ENCODE measurements around the gene MYLK.

MYLK gene

GRCh38 chr3:123693584-123694190 is 190.4 kb downstream of the MYLK start:
- DNase-seq = no peak

GRCh38 chr3:123692671-123693070 is 191.5 kb downstream of the MYLK start:
- no peak for DNase-seq

GRCh38 chr3:123692041-123692440 is 192.1 kb downstream of the MYLK start:
- no peak for DNase-seq

GRCh38 chr3:123689831-123690230 is 194.3 kb downstream of the MYLK start:
- no peak for DNase-seq

- no peak for DNase-seq
Measured at GRCh38 chr3:123688241-123688747, 195.8 kb downstream of the MYLK start.

GRCh38 chr3:123687286-123687685 is 196.8 kb downstream of the MYLK start:
- no peak for DNase-seq

- DNase-seq = no peak
Measured at GRCh38 chr3:123686251-123686650, 197.9 kb downstream of the MYLK start.

GRCh38 chr3:123685780-123686179 is 198.4 kb downstream of the MYLK start:
- DNase-seq = no peak

- DNase-seq = no peak
Measured at GRCh38 chr3:123684636-123685035, 199.5 kb downstream of the MYLK start.

GRCh38 chr3:123684209-123684608 is 199.9 kb downstream of the MYLK start:
- no peak for DNase-seq

- DNase-seq = no peak
Measured at GRCh38 chr3:123683505-123684154, 200.5 kb downstream of the MYLK start.

- DNase-seq = no peak
Measured at GRCh38 chr3:123682781-123683504, 201.2 kb downstream of the MYLK start.

- no peak for DNase-seq
Measured at GRCh38 chr3:123682302-123682701, 201.8 kb downstream of the MYLK start.

GRCh38 chr3:123679712-123680386 is 204.3 kb downstream of the MYLK start:
- DNase-seq = no peak

GRCh38 chr3:123678108-123678511 is 206.0 kb downstream of the MYLK start:
- no peak for DNase-seq

GRCh38 chr3:123672429-123673146 is 211.5 kb downstream of the MYLK start:
- DNase-seq = no peak

GRCh38 chr3:123670743-123671142 is 213.4 kb downstream of the MYLK start:
- no peak for DNase-seq

GRCh38 chr3:123668906-123669305 is 215.2 kb downstream of the MYLK start:
- no peak for DNase-seq

- DNase-seq = no peak
Measured at GRCh38 chr3:123667784-123668183, 216.3 kb downstream of the MYLK start.

GRCh38 chr3:123664753-123665152 is 219.4 kb downstream of the MYLK start:
- DNase-seq = no peak

GRCh38 chr3:123663977-123664376 is 220.2 kb downstream of the MYLK start:
- DNase-seq = no peak

GRCh38 chr3:123661973-123662372 is 222.2 kb downstream of the MYLK start:
- no peak for DNase-seq

- no peak for DNase-seq
Measured at GRCh38 chr3:123660900-123661299, 223.2 kb downstream of the MYLK start.

All from stimulated activated CD4-positive, alpha-beta T cell treated with anti-CD3 and anti-CD28 coated beads, Interleukin-2, amount 100 ng/mL, for 48 hours (primary cell).